Limb (tissue), 2 donors: ENCODE results near the gene URB1.
A peak's percentile ranks its signal among the peaks of the same experiment; 100 is the strongest.
"Not testable (repeated sequence)": the region's sequence is repeated elsewhere in the genome, so short reads cannot be mapped to it uniquely, and the experiment has no call there.

Experiments used
- DNase-seq, 2 donors: peaks; one replicate each; pipeline ENCODE4 v3.0.0-alpha.2; 2016; ENCODE audit errors: extremely low spot score in 2 of 2

URB1 gene

GRCh38 chr21:32298148-32298559 lies 94.7 kb downstream of the URB1 start:
- no peak for DNase-seq

- no peak for DNase-seq
Observed at GRCh38 chr21:32297449-32297848, 95.4 kb downstream of the URB1 start.

- DNase-seq, result no peak
Observed at GRCh38 chr21:32285476-32285875, 107.3 kb downstream of the URB1 start.

- DNase-seq, result no peak
Observed at GRCh38 chr21:32282992-32283391, 109.8 kb downstream of the URB1 start.

GRCh38 chr21:32281531-32281930 lies 111.3 kb downstream of the URB1 start:
- no peak for DNase-seq

- DNase-seq, result no peak
Observed at GRCh38 chr21:32279377-32279680, 113.5 kb downstream of the URB1 start.

GRCh38 chr21:32278518-32279376 lies 114.1 kb downstream of the URB1 start, which contains the start of gene MIS18A:
MIS18A (minus strand) TSS chr21:32279049; CDS start chr21:32279014, 35 bp downstream.
- peak; percentile 96 to 98 for DNase-seq

GRCh38 chr21:32278103-32278502 lies 114.7 kb downstream of the URB1 start:
- DNase-seq, result no peak

GRCh38 chr21:32276671-32277070 lies 116.1 kb downstream of the URB1 start:
- no peak for DNase-seq

- DNase-seq, result no peak
Observed at GRCh38 chr21:32270748-32271147, 122.1 kb downstream of the URB1 start.

- not testable (repeated sequence) for DNase-seq
Observed at GRCh38 chr21:32265321-32265720, 127.5 kb downstream of the URB1 start.

- DNase-seq, result no peak
Observed at GRCh38 chr21:32261929-32262328, 130.9 kb downstream of the URB1 start.
